PFSK-1 (cell line): ENCODE data around the gene EYA3.

Source experiments
- POLR2AphosphoS5 ChIP-seq: IDR thresholded peaks from 2 replicates; pipeline ENCODE4 v1.6.1; 2012; ENCODE audit warnings: low read depth, mild to moderate bottlenecking, control low read depth, low read length, moderate library complexity
- REST ChIP-seq, 2 experiments: IDR thresholded peaks; 2 replicates each; pipeline versions ENCODE4 v1.6.1 to v1.8.0; 2011 to 2012; ENCODE audit warnings: low read depth in 2 of 2, low read length in 2 of 2, control low read depth in 1 of 2, inconsistent platforms in 1 of 2, mild to moderate bottlenecking in 1 of 2, moderate library complexity in 1 of 2; ENCODE audit not compliant: insufficient read depth in 1 of 2
- SIN3A ChIP-seq: IDR thresholded peaks from 2 replicates; pipeline ENCODE4 v1.6.1; 2012; ENCODE audit warnings: mild to moderate bottlenecking, low read length, moderate library complexity, borderline replicate concordance; ENCODE audit not compliant: insufficient read depth
- TAF1 ChIP-seq: IDR thresholded peaks from 2 replicates; pipeline ENCODE4 v1.6.1; 2012; ENCODE audit warnings: low read length, control low read depth, borderline replicate concordance; ENCODE audit not compliant: insufficient read depth

GRCh38 chr1:27938488-27938887, 149.9 kb downstream of the EYA3 start:
- no peak for TF ChIP-seq SIN3A
- TF ChIP-seq POLR2AphosphoS5: no peak
- TF ChIP-seq TAF1: no peak
- TF ChIP-seq REST (IDR thresholded peaks at IDR 0.05; ENCODE audit: insufficient read depth in 1 of 2, low read depth in 2 of 2, low read length in 2 of 2): no peak
